ENCODE data around the gene CCDC88B.

DNA sequence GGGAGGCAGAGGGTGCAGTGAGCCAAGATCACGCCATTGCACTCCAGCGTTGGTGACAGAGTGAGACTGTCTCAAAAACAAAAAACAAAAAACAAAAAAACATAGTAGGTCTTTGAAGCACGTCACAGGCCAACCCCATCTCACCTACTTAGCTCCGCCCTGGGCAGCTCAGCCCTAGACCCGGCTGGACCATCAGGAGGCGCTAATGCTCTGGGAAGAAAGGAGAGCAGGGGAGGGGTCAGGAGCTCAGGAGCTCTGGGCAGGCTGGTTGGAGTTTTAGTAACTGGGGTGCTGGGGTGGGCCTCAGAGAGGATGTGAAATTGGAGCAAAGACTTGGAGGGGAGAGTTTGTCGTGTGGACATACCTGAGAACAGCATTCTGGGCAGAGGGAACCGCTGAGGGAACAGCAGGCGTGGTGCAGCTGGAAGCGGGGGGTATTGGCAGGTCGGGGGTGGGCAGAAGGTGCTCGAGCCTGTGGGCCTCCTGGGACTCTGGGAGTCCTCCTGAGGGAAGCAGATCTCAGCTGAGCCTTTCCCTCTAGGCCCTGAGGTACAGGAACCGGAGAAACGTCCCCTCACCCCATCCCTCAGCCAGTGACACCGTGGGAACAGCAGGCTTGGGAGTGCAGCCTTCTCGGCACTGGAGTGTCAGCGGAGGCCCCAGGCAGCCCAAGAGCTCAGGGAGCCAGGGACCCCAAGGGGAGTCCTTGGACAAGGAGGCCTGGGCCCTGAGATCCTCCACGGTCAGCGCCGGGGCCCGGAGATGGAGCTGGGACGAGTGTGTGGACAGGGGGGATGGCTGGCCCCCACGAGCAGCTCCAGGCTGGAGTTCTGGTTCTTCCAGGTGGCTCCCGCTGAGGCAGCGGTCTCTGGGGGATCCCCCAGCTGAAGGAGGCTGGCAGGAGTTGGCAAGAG lies 16.8 kb downstream of the CCDC88B start:
- TF ChIP-seq BCL11A (IDR thresholded peaks at IDR 0.05; ENCODE audit: low read depth, low read length) (no peak), POLR2A (IDR thresholded peaks at IDR 0.05; ENCODE audit: low read depth, low read length) (no peak), CEBPB (IDR thresholded peaks at IDR 0.05; ENCODE audit: borderline replicate concordance in 1 of 2, low read depth in 2 of 2, low read length in 2 of 2) (no peak), EZH2 (IDR thresholded peaks at IDR 0.05; ENCODE audit: borderline replicate concordance, control insufficient read depth, low read depth, low read length) (no peak)
- TF ChIP-seq, protein P1, sequence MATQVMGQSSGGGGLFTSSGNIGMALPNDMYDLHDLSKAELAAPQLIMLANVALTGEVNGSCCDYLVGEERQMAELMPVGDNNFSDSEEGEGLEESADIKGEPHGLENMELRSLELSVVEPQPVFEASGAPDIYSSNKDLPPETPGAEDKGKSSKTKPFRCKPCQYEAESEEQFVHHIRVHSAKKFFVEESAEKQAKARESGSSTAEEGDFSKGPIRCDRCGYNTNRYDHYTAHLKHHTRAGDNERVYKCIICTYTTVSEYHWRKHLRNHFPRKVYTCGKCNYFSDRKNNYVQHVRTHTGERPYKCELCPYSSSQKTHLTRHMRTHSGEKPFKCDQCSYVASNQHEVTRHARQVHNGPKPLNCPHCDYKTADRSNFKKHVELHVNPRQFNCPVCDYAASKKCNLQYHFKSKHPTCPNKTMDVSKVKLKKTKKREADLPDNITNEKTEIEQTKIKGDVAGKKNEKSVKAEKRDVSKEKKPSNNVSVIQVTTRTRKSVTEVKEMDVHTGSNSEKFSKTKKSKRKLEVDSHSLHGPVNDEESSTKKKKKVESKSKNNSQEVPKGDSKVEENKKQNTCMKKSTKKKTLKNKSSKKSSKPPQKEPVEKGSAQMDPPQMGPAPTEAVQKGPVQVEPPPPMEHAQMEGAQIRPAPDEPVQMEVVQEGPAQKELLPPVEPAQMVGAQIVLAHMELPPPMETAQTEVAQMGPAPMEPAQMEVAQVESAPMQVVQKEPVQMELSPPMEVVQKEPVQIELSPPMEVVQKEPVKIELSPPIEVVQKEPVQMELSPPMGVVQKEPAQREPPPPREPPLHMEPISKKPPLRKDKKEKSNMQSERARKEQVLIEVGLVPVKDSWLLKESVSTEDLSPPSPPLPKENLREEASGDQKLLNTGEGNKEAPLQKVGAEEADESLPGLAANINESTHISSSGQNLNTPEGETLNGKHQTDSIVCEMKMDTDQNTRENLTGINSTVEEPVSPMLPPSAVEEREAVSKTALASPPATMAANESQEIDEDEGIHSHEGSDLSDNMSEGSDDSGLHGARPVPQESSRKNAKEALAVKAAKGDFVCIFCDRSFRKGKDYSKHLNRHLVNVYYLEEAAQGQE (IDR thresholded peaks at IDR 0.05; ENCODE audit: low read depth, low read length) = no peak
- TF ChIP-seq, protein P2, sequence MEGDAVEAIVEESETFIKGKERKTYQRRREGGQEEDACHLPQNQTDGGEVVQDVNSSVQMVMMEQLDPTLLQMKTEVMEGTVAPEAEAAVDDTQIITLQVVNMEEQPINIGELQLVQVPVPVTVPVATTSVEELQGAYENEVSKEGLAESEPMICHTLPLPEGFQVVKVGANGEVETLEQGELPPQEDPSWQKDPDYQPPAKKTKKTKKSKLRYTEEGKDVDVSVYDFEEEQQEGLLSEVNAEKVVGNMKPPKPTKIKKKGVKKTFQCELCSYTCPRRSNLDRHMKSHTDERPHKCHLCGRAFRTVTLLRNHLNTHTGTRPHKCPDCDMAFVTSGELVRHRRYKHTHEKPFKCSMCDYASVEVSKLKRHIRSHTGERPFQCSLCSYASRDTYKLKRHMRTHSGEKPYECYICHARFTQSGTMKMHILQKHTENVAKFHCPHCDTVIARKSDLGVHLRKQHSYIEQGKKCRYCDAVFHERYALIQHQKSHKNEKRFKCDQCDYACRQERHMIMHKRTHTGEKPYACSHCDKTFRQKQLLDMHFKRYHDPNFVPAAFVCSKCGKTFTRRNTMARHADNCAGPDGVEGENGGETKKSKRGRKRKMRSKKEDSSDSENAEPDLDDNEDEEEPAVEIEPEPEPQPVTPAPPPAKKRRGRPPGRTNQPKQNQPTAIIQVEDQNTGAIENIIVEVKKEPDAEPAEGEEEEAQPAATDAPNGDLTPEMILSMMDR (IDR thresholded peaks at IDR 0.05 in 2 of 3, conservative IDR thresholded peaks at IDR 0.05 in 1 of 3; ENCODE audit: control insufficient read depth in 2 of 3, extremely low read depth in 1 of 3, insufficient read depth in 1 of 3, low read depth in 3 of 3, low read length in 3 of 3) = peak in 2 of 3 experiments; percentile 37 to 51; a peak in 5 of 6 replicates
